ENCODE data around the gene C10orf90.

DNA sequence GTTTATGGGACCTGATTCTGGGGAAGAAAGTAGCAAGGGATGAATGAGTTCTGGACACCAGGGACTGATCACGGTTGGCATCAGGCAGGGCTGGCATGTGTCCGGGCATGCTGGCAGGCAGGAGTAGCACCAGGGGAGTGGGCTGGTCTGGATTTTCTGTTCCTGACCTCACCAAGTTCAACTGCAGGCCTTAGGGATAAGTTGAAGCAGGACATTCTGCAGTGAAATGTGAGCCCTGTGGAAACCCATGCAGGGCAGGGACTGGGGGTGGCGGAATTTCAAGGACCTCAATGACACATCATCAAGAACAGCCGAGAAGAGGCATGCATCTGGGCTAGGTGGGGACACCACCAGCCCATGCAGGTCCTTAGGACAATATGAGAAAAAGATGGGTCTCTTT is 202.0 kb downstream of the C10orf90 start:
- no peak for TF ChIP-seq POLR2A (IDR thresholded peaks at IDR 0.05)
- TF ChIP-seq, protein P1, sequence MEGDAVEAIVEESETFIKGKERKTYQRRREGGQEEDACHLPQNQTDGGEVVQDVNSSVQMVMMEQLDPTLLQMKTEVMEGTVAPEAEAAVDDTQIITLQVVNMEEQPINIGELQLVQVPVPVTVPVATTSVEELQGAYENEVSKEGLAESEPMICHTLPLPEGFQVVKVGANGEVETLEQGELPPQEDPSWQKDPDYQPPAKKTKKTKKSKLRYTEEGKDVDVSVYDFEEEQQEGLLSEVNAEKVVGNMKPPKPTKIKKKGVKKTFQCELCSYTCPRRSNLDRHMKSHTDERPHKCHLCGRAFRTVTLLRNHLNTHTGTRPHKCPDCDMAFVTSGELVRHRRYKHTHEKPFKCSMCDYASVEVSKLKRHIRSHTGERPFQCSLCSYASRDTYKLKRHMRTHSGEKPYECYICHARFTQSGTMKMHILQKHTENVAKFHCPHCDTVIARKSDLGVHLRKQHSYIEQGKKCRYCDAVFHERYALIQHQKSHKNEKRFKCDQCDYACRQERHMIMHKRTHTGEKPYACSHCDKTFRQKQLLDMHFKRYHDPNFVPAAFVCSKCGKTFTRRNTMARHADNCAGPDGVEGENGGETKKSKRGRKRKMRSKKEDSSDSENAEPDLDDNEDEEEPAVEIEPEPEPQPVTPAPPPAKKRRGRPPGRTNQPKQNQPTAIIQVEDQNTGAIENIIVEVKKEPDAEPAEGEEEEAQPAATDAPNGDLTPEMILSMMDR (IDR thresholded peaks at IDR 0.05): no peak

Measured in testis (tissue), 2 donors.